Peyer's patch (tissue), 4 donors: ENCODE data around the gene GAS2L1.
"Not testable (repeated sequence)": the region's sequence is repeated elsewhere in the genome, so short reads cannot be mapped to it uniquely, and the experiment has no call there.

ENCODE experiments used
- POLR2A ChIP-seq, 2 donors: fragments of 450-650 bp; IDR thresholded peaks; one replicate each; pipeline ENCODE4 v1.5.1; 2017; ENCODE audit warnings: antibody characterized with exemption in 2 of 2, mild to moderate bottlenecking in 2 of 2, moderate library complexity in 2 of 2
- TF ChIP-seq, protein P1 (sequence below), 6 experiments: fragments of 450-650 bp in 4 of 6; fragments of 200-600 bp in 2 of 6; sonication (generic) in 1 of 6; IDR thresholded peaks; one replicate each; pipeline ENCODE4 v1.5.1; 2017 to 2019; ENCODE audit warnings: antibody characterized with exemption in 6 of 6, mild to moderate bottlenecking in 3 of 6, moderate library complexity in 1 of 6

DNA sequence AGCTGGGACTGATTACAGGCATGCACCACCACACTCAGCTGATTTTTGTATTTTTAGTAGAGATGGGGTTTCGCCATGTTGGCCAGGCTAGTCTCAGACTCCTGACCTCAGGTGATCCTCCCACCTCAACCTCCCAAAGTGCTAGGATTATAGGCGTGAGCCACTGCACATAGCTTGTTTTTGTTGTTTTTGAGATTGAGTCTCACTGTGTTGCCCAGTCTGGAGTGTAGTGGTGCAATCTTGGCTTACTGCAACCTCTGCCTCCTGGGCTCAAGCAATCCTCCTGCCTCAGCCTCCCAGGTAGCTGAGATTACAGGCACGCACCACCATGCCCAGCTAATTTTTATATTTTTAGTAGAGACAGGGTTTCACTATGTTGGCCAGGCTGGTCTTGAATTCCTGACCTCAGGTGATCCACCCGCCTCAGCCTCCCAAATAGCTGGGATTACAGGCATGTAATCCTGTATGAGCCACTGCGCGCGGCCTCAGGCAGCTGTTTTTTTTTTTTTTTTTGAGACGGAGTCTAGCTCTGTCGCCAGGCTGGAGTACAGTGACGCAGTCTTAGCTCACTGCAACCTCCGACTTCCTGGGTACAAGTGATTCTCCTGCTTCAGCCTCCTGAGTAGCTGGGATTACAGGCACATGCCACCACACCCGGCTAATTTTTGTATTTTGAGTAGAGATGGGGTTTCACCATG is 50.9 kb downstream of the GAS2L1 start:
- TF ChIP-seq, protein P1, sequence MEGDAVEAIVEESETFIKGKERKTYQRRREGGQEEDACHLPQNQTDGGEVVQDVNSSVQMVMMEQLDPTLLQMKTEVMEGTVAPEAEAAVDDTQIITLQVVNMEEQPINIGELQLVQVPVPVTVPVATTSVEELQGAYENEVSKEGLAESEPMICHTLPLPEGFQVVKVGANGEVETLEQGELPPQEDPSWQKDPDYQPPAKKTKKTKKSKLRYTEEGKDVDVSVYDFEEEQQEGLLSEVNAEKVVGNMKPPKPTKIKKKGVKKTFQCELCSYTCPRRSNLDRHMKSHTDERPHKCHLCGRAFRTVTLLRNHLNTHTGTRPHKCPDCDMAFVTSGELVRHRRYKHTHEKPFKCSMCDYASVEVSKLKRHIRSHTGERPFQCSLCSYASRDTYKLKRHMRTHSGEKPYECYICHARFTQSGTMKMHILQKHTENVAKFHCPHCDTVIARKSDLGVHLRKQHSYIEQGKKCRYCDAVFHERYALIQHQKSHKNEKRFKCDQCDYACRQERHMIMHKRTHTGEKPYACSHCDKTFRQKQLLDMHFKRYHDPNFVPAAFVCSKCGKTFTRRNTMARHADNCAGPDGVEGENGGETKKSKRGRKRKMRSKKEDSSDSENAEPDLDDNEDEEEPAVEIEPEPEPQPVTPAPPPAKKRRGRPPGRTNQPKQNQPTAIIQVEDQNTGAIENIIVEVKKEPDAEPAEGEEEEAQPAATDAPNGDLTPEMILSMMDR (IDR thresholded peaks at IDR 0.05): not testable (repeated sequence)
- TF ChIP-seq POLR2A (IDR thresholded peaks at IDR 0.05): not testable (repeated sequence)
